Panc1 (cell line): ENCODE data around the gene STAT5A. TPM values are rescaled to one million over a fixed set of nuclear protein-coding genes. Genes with fewer than 3 reads are reported as not detected.

Source experiments
- ATAC-seq: fragments of 200-7000 bp; cut with Tn5 transposase; 2 replicates; pipeline ENCODE4 v1.9.1; 2020; ENCODE audit warnings: mild to moderate bottlenecking, moderate library complexity
- BruUV-seq: library from RNA; stranded (reverse); fragments of 400-500 nt; replicated peaks from 2 replicates; lab custom pipeline; 2021; lab: Mats Ljungman, UMichigan
- CTCF ChIA-PET: fragments of 300-600 bp; sonication (Branson Sonifier 250); formaldehyde crosslinking; loops from one replicate; lab custom pipeline; 2022; ENCODE audit warnings: antibody characterized with exemption; lab: Charles Lee
- POLR2A ChIA-PET: fragments of 300-600 bp; sonication (Branson Sonifier 250); formaldehyde crosslinking; loops from one replicate; lab custom pipeline; 2022; ENCODE audit warnings: antibody characterized with exemption; lab: Charles Lee
- DNase-seq: peaks from one replicate; pipeline ENCODE4 v3.0.0-alpha.2; 2010; ENCODE audit warnings: low read depth, low spot score
- H3K27ac ChIP-seq: 2 replicates; pipeline ENCODE4 v1.5.1; 2011; ENCODE audit warnings: mild to moderate bottlenecking, low read length, inconsistent platforms
- H3K27me3 ChIP-seq: fragments of 200-500 bp; sonication (Bioruptor generic); 2 replicates; pipeline ENCODE4 v1.6.0; 2014; ENCODE audit warnings: low read length, inconsistent platforms; ENCODE audit not compliant: control insufficient read depth, insufficient read depth
- H3K36me3 ChIP-seq: fragments of 200-500 bp; sonication (Bioruptor generic); 2 replicates; pipeline ENCODE4 v1.5.1; 2014; ENCODE audit warnings: inconsistent platforms, mild to moderate bottlenecking, low read length, moderate library complexity; ENCODE audit not compliant: control insufficient read depth, insufficient read depth
- H3K4me1 ChIP-seq: 2 replicates; pipeline ENCODE4 v1.5.1; 2011; ENCODE audit warnings: inconsistent platforms, mild to moderate bottlenecking, low read length, moderate library complexity; ENCODE audit not compliant: control insufficient read depth, insufficient read depth
- H3K4me3 ChIP-seq, 2 experiments: 2 replicates each; pipeline ENCODE4 v1.5.1; 2011 to 2012; ENCODE audit warnings: low read depth in 2 of 2, low read length in 2 of 2, mild to moderate bottlenecking in 2 of 2, inconsistent platforms in 1 of 2, moderate library complexity in 1 of 2
- H3K9me3 ChIP-seq: fragments of 200-500 bp; sonication (Bioruptor generic); 2 replicates; pipeline ENCODE4 v1.5.1; 2014; ENCODE audit warnings: low read depth, mild to moderate bottlenecking, inconsistent platforms, low read length, moderate library complexity; ENCODE audit not compliant: control insufficient read depth, insufficient read depth
- POLR2AphosphoS5 ChIP-seq: IDR thresholded peaks from 2 replicates; pipeline ENCODE4 v1.6.1; 2012; ENCODE audit warnings: mild to moderate bottlenecking, low read depth, low read length, moderate library complexity
- REST ChIP-seq, 2 experiments: IDR thresholded peaks; 2 replicates each; pipeline ENCODE4 v1.6.1; 2011 to 2012; ENCODE audit warnings: low read depth in 2 of 2, control low read depth in 1 of 2, low read length in 1 of 2, mild to moderate bottlenecking in 1 of 2, moderate library complexity in 1 of 2; ENCODE audit not compliant: insufficient read depth in 1 of 2
- SIN3A ChIP-seq: IDR thresholded peaks from 2 replicates; pipeline ENCODE4 v1.6.1; 2012; ENCODE audit warnings: low read depth, mild to moderate bottlenecking, low read length, moderate library complexity, borderline replicate concordance; ENCODE audit not compliant: insufficient read depth
- TCF7L2 ChIP-seq: IDR thresholded peaks from 2 replicates; pipeline ENCODE4 v1.6.1; 2011; ENCODE audit warnings: mild to moderate bottlenecking, low read depth, low read length, inconsistent platforms
- in situ Hi-C: cut with HindIII; loops from 2 replicates; pipeline ENCODE4 v1.10.0; 2016; ENCODE audit warnings: low sequenced_read_pairs, low pct_unique_long_range_greater_than_20kb
- intact Hi-C: fragments of 100-400 bp; cut with micrococcal nuclease; formaldehyde crosslinking; loops from one replicate; pipeline ENCODE4 v1.10.0; 2022; ENCODE audit not compliant: unreplicated experiment
- total RNA-seq: library from RNA; stranded (reverse); gene quantifications from one replicate; pipeline ENCODE4 v1.2.1, GENCODE V29; 2021; ENCODE audit not compliant: unreplicated experiment
- TF ChIP-seq, protein P1 (sequence below): fragments of 450-650 bp; IDR thresholded peaks from 2 replicates; pipeline ENCODE4 v1.5.1; 2017; ENCODE audit warnings: mild to moderate bottlenecking

STAT5A gene
- total RNA-seq, 1 experiment from 2014 or later, result 26.7 TPM

GRCh38 chr17:42305543-42306384, 17.5 kb downstream of the STAT5A start:
- in situ Hi-C loops (no loop called here), intact Hi-C loops (no loop called here)
- Histone ChIP-seq H3K36me3 (no peaks in the 10 kb centered on the region), H3K27ac (no peak overlapping the region), H3K4me1 (no peaks in the 10 kb centered on the region; the same call in 1 of the 2 replicates), H3K9me3 (no peaks in the 10 kb centered on the region), H3K27me3 (no peaks in the 10 kb centered on the region), H3K4me3 (no peak overlapping the region)
- ChIA-PET POLR2A (interaction anchor here (0.6 kb wide), 1 partner anchor 47 kb away, joined by 3 read pairs; no protein-coding TSS in a partner anchor), CTCF (no interaction called here)
- DNase-seq (no peak), ATAC-seq (no peak)
- BruUV-seq, result no TSS peak
- TF ChIP-seq, protein P1, sequence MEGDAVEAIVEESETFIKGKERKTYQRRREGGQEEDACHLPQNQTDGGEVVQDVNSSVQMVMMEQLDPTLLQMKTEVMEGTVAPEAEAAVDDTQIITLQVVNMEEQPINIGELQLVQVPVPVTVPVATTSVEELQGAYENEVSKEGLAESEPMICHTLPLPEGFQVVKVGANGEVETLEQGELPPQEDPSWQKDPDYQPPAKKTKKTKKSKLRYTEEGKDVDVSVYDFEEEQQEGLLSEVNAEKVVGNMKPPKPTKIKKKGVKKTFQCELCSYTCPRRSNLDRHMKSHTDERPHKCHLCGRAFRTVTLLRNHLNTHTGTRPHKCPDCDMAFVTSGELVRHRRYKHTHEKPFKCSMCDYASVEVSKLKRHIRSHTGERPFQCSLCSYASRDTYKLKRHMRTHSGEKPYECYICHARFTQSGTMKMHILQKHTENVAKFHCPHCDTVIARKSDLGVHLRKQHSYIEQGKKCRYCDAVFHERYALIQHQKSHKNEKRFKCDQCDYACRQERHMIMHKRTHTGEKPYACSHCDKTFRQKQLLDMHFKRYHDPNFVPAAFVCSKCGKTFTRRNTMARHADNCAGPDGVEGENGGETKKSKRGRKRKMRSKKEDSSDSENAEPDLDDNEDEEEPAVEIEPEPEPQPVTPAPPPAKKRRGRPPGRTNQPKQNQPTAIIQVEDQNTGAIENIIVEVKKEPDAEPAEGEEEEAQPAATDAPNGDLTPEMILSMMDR, result no peak
- TF ChIP-seq REST (IDR thresholded peaks at IDR 0.05; ENCODE audit: insufficient read depth in 1 of 2, low read depth in 2 of 2, low read length in 1 of 2) (no peak), TCF7L2 (no peak), SIN3A (no peak), POLR2AphosphoS5 (no peak)

DNA sequence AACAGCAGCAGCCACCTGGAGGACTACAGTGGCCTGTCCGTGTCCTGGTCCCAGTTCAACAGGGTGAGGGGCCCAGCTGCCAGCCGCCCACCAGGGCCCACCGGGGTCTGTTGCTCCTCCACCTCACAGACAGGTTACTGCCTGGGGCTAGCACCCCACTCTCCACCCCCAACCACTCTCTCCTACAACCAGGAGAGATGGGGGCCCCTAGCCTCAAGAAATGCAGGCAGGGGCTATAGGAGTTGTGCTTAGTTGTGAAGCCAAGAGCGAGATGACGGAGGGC, 18.0 kb downstream of the STAT5A start:
- TF ChIP-seq TCF7L2 (no peak), REST (IDR thresholded peaks at IDR 0.05; ENCODE audit: insufficient read depth in 1 of 2, low read depth in 2 of 2, low read length in 1 of 2) (no peak), POLR2AphosphoS5 (no peak), SIN3A (no peak)
- TF ChIP-seq, protein P1, result no peak
- ATAC-seq (no peak), DNase-seq (no peak)
- CTCF ChIA-PET, result no interaction called here
- Histone ChIP-seq H3K27ac (no peak overlapping the region), H3K9me3 (no peaks in the 10 kb centered on the region), H3K4me1 (peaks cover 3% of the 10 kb centered on the region), H3K4me3 (no peak overlapping the region), H3K36me3 (no peaks in the 10 kb centered on the region), H3K27me3 (no peaks in the 10 kb centered on the region)
- POLR2A ChIA-PET, result interaction anchor here (0.6 kb wide), 1 partner anchor 47 kb away, joined by 3 read pairs; no protein-coding TSS in a partner anchor
- intact Hi-C loops, result no loop called here
- in situ Hi-C loops, result no loop called here
- BruUV-seq, result no TSS peak
